ENCODE results near the gene GFRA1. TPM values are rescaled to one million over a fixed set of nuclear protein-coding genes. Genes with fewer than 3 reads are reported as not detected.

The GFRA1 gene
- polyA plus RNA-seq, 1 donor (not counting 4 experiments of a cell fraction or from before 2014, with no cell fraction given) = not detected

GRCh38 chr10:116256752-116257259 is 16.2 kb downstream of the GFRA1 start:
- H3K4me2 ChIP-seq (ENCODE audit: control insufficient read depth, extremely low read depth, insufficient read depth, low read depth, low read length) = no peak overlapping the region
- H3K79me2 ChIP-seq (ENCODE audit: control insufficient read depth, insufficient read depth, low read length) = no peaks in the 10 kb centered on the region
- dilution Hi-C loops (cut with MboI; ENCODE audit: extremely low pct_ligation_motif_present, low sequenced_read_pairs) = no loop called here
- FAIRE-seq = no peak
- no peak overlapping the region for H3K9ac ChIP-seq (ENCODE audit: control insufficient read depth, extremely low read depth, insufficient read depth, low read length)
- no peaks in the 10 kb centered on the region for H3K27me3 ChIP-seq (ENCODE audit: control insufficient read depth, extremely low read depth, insufficient read depth, low read length)
- no peak overlapping the region for H3K27ac ChIP-seq (ENCODE audit: control insufficient read depth, insufficient read depth, low read length)
- no peaks in the 10 kb centered on the region for H3K9me3 ChIP-seq (ENCODE audit: control insufficient read depth, low read depth, low read length)
- H2AFZ ChIP-seq (ENCODE audit: control insufficient read depth, low read length) = no peak overlapping the region
- H3K4me3 ChIP-seq (ENCODE audit: control insufficient read depth in 2 of 3, extremely low read depth in 1 of 3, insufficient read depth in 2 of 3, low read depth in 1 of 3, low read length in 3 of 3) = no peak overlapping the region
- H3K36me3 ChIP-seq (ENCODE audit: control insufficient read depth in 2 of 2, extremely low read depth in 1 of 2, insufficient read depth in 2 of 2, low read length in 2 of 2) = no peaks in the 10 kb centered on the region
- H3K4me1 ChIP-seq (ENCODE audit: control insufficient read depth, extremely low read depth, insufficient read depth, low read length) = no peaks in the 10 kb centered on the region
- TF ChIP-seq, protein P1, sequence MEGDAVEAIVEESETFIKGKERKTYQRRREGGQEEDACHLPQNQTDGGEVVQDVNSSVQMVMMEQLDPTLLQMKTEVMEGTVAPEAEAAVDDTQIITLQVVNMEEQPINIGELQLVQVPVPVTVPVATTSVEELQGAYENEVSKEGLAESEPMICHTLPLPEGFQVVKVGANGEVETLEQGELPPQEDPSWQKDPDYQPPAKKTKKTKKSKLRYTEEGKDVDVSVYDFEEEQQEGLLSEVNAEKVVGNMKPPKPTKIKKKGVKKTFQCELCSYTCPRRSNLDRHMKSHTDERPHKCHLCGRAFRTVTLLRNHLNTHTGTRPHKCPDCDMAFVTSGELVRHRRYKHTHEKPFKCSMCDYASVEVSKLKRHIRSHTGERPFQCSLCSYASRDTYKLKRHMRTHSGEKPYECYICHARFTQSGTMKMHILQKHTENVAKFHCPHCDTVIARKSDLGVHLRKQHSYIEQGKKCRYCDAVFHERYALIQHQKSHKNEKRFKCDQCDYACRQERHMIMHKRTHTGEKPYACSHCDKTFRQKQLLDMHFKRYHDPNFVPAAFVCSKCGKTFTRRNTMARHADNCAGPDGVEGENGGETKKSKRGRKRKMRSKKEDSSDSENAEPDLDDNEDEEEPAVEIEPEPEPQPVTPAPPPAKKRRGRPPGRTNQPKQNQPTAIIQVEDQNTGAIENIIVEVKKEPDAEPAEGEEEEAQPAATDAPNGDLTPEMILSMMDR (optimal IDR thresholded peaks at IDR 0.05 in 1 of 3, IDR thresholded peaks at IDR 0.05 in 1 of 3, conservative IDR thresholded peaks at IDR 0.05 in 1 of 3; ENCODE audit: extremely low read depth in 1 of 3, insufficient read depth in 2 of 3, low read length in 3 of 3) = no peak
- TF ChIP-seq EZH2 (IDR thresholded peaks at IDR 0.05; ENCODE audit: low read length) = no peak
- DNase-seq (ENCODE audit: low read depth, low spot score) = no peak
- H3K9me1 ChIP-seq (ENCODE audit: control insufficient read depth, extremely low read depth, insufficient read depth, low read length) = no peaks in the 10 kb centered on the region
- no peaks in the 10 kb centered on the region for H4K20me1 ChIP-seq (ENCODE audit: control insufficient read depth, extremely low read depth, insufficient read depth, low read length)

DNA sequence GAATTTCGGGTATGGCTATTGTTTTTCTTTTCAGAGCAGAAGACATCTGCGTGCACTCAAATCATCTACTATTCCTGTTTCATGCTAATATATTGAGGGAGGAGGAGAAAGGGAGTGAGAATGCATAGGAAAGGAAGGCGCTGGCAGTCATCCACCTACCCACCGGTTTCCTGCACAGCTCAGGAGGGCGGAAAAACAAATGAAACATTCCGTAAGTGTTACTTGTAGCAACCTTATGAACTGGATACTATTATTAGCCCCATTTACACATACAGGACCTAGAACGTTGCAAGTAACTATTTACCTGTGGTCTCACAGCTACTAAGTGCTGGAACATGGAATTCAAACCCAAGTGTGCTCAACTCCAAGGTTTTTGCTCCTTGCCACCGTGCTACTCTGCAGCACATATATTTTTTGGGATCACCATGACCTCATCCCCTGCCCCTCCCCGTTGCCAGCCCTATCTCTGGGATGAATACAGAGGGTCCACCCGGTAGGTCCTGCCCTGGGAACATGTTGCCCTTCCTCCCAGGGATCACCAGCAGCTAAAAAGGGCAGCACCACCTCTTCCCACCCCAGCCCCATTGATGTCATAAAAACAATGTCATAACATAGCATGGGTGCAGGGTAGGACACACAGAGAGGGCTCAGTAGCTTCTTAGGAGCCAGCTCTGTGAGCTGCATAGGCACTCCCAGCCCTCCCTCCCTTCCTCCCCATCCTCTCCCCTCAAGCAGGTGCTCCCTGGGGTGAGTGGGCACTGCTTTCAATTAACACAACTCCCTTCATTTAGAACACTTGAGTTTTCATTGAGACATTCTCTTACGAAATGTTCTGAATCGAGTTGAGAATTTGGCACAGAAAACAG is 16.9 kb downstream of the GFRA1 start:
- H3K27me3 ChIP-seq (ENCODE audit: control insufficient read depth, extremely low read depth, insufficient read depth, low read length) = no peaks in the 10 kb centered on the region
- H3K79me2 ChIP-seq (ENCODE audit: control insufficient read depth, insufficient read depth, low read length) = no peaks in the 10 kb centered on the region
- no peaks in the 10 kb centered on the region for H4K20me1 ChIP-seq (ENCODE audit: control insufficient read depth, extremely low read depth, insufficient read depth, low read length)
- no peaks in the 10 kb centered on the region for H3K9me1 ChIP-seq (ENCODE audit: control insufficient read depth, extremely low read depth, insufficient read depth, low read length)
- DNase-seq (ENCODE audit: low read depth, low spot score) (no peak), FAIRE-seq (no peak)
- no peak overlapping the region for H2AFZ ChIP-seq (ENCODE audit: control insufficient read depth, low read length)
- H3K9ac ChIP-seq (ENCODE audit: control insufficient read depth, extremely low read depth, insufficient read depth, low read length) = no peak overlapping the region
- H3K4me1 ChIP-seq (ENCODE audit: control insufficient read depth, extremely low read depth, insufficient read depth, low read length) = no peaks in the 10 kb centered on the region
- H3K4me3 ChIP-seq (ENCODE audit: control insufficient read depth in 2 of 3, extremely low read depth in 1 of 3, insufficient read depth in 2 of 3, low read depth in 1 of 3, low read length in 3 of 3) = no peak overlapping the region
- H3K36me3 ChIP-seq (ENCODE audit: control insufficient read depth in 2 of 2, extremely low read depth in 1 of 2, insufficient read depth in 2 of 2, low read length in 2 of 2) = no peaks in the 10 kb centered on the region
- no peak for TF ChIP-seq EZH2 (IDR thresholded peaks at IDR 0.05; ENCODE audit: low read length)
- TF ChIP-seq, protein P1 (optimal IDR thresholded peaks at IDR 0.05 in 1 of 3, IDR thresholded peaks at IDR 0.05 in 1 of 3, conservative IDR thresholded peaks at IDR 0.05 in 1 of 3; ENCODE audit: extremely low read depth in 1 of 3, insufficient read depth in 2 of 3, low read length in 3 of 3) = no peak
- no peak overlapping the region for H3K4me2 ChIP-seq (ENCODE audit: control insufficient read depth, extremely low read depth, insufficient read depth, low read depth, low read length)
- H3K27ac ChIP-seq (ENCODE audit: control insufficient read depth, insufficient read depth, low read length) = no peak overlapping the region
- dilution Hi-C loops (cut with MboI; ENCODE audit: extremely low pct_ligation_motif_present, low sequenced_read_pairs) = no loop called here
- no peaks in the 10 kb centered on the region for H3K9me3 ChIP-seq (ENCODE audit: control insufficient read depth, low read depth, low read length)
